ENCODE measurements around the gene DCPS.
A peak's percentile ranks its signal among the peaks of the same experiment; 100 is the strongest.

GRCh38 chr11:126318574-126319373 lies 14.9 kb downstream of the DCPS start:
- TF ChIP-seq EZH2 (IDR thresholded peaks at IDR 0.05) (no peak), POLR2AphosphoS5 (IDR thresholded peaks at IDR 0.05; ENCODE audit: borderline replicate concordance, low read depth, low read length) (no peak), FOXP2 (optimal IDR thresholded peaks at IDR 0.05; ENCODE audit: control extremely low read depth, extremely low read length, insufficient read depth) (peak; percentile 77)
